Dermis microvascular lymphatic vessel endothelial cell (primary cell): Measurements from ENCODE around the gene TIMD4. TPM values are rescaled to one million over a fixed set of nuclear protein-coding genes. Genes with fewer than 3 reads are reported as not detected.
"Not testable (repeated sequence)": the region's sequence is repeated elsewhere in the genome, so short reads cannot be mapped to it uniquely, and the experiment has no call there.

Experiments
- DNase-seq, 2 donors: peaks; one replicate each; pipeline versions ENCODE4 v3.0.0 to v3.0.0-alpha.2; 2010; ENCODE audit warnings: low read depth in 2 of 2
- total RNA-seq: library from RNA; depleted of rRNA; stranded (reverse); fragments of >200 nt; gene quantifications from 2 replicates; pipeline ENCODE4 v1.2.1, GENCODE V29; 2014

TIMD4 gene
- total RNA-seq: not detected in 2 replicates

DNA sequence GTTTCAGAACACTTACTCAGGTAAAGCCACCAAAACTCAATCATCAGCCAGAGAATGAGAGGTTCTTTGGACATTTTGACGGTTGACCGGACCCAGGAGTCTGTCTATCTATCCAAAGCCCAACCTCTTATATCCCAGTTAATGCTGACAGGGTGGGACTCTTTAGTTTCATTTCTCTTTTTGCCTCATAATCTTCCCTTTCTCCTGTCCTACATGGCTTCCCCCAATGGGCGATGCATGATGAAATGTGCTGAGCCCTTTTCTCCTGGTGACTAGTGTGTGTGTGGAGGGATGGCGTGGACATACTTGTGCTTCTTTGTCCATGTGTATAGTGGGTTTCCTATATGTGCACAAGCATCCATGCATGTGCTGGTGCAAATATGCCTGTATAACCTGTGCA is at the start of gene TIMD4:
TIMD4 (minus strand) TSS at position 102 of the 400 bp plus-strand sequence; CDS start at position 74, 28 bp downstream.
- no peak for DNase-seq

DNA sequence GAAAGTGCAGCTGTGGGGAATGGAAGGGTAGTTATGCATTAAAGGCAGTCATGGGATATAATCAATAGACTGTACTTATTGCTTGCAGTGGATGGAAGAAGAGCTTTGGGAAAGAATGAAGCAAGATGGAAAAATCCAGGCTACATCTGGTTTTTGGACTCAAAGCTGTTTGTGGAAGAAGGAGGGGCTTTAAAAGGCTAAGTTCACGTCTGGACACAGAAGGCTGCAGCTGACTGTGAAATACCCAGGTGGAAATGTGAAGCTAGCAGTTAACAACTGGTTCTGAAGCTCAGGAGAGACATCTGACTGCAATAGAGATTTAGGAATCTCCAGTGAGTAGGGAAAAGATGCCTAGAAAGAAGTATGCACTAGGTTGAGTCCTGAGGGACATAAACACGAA is 43.2 kb upstream of the TIMD4 start:
- DNase-seq: no peak

DNA sequence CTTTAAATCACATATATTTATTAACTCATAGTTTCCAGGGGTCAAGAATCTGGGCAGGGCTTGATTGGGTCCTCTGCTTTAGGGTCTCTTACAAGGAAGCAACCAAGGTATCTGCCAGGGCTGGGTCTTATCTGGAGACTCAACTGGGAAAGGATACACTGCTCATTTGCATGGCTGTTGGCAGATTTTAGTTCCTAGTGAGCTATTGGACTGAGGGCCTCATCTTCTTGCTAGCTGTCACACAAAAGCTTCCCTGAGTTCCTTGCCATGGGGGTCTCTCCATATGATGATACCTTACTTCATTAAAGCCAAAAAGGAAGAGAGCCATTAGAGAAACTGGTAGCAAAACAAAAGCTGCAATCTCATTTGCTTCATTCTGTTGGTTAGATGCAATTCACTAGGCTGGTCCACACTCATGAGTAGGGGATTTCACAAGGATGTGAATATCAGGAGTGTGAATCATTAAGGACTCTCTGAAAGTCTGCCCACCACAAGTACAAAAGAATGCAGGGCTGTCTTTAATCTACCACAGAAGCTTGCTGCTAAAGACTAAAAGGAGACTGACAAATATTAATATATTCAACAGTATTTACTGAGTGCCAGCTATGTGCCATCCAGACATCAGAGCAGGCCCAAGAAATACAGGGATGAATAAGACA is 42.0 kb upstream of the TIMD4 start:
- DNase-seq: no peak

DNA sequence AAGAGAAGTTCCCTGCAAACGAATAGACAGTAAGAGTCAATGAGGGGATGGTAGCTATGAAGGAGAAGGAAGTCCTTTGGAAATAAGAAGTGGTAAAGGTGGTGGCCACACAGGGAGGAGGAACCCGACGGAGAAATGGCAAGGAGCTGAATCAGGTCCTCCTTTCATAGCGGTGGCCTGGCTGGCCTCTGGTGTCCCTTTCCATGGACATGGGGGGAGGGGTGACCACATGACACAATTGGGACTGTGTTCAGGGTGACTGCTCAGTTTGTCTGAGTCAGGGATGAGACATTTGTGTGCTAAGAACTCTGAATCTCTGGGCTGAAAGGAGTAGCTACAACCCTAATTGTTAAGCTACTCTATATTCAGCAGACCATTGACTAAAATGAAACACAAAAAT is 28.7 kb upstream of the TIMD4 start:
- DNase-seq: no peak

DNA sequence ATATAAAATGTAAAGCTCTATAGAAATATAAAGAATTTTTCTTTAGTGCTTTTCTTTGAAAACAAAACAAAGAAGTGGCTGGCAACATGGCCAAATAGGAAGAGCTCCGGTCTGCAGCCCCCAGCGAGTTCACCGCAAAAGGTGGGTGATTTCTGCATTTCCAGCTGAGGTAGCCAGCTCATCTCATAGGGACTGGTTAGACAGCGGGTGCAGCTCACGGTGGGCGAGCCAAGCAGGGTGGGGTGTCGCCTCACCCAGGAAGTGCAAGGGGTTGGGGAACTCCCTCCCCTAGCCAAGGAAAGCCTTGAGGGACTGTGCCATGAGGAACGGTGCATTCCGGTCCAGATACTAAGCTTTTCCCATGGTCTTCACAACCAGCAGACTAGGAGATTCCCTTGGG is 21.0 kb upstream of the TIMD4 start:
- no peak for DNase-seq

DNA sequence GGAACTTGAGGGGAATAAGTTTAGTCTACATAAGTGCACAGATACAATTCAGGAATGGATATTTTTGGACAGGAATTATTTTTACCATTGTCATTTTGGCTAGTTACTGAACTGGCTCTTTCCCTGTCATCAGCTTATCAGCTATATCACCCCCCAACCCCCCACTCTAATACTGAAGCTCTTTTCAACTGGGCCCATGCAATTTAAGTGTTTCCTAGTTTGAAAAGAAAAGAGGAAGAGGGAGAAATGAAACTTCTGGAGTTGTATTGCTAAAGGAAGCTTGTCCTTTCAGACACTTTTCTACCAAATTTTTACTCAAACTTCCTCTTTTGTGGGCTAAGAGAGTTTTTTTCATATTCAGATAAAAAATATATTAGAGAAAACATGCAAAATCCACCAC is 18.5 kb upstream of the TIMD4 start:
- DNase-seq: no peak

DNA sequence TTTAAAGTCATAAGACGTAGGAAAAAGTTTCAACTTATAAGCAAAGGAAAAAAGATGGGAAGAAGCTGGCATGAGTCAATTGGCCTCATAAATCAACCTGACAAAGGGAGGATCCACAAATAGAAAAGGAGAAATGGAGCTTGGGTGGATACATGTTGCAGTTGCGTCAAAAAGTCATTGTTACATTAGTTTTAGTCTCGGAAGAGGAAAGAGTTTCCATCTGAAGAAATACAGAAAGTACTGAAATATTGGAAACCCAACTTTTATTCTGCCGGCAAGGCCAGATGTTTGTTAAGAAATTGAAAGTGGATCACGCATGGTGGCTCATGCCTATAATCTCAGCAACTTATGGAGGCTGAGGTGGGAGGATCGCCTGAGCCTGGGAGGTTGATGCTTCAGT is 11.3 kb upstream of the TIMD4 start:
- no peak for DNase-seq

DNA sequence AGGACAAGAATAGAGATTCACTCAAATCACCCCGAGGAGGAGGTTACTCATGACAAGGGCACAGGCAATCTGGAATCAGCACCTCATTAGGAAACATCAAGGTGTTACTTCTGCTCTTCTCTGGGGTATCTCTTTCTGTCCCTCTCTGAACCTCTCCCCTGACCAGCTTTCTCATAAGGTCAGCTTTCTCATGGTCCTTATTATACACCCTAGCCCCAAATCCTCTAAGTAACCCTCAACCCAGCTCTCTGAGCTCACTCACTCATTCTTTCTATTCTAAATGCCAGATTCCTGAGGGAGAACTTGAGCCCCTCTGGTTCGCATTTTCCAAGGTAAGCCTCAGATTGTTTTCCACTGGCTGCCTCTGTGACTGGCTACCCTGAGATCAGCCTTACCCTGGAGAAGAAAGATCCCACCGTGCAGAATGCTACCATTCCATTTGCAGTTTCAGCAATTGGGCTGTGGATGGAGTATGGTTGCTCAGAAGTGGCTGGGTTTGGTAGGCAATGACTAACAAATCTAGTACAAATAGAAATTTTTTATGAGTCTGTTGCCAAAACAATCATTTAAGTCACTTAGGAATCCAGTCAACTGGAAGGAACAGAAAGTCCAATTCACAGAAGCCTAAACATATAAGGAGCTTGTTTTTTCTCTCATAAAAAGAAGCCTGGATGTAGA is 9.0 kb upstream of the TIMD4 start:
- DNase-seq: no peak

DNA sequence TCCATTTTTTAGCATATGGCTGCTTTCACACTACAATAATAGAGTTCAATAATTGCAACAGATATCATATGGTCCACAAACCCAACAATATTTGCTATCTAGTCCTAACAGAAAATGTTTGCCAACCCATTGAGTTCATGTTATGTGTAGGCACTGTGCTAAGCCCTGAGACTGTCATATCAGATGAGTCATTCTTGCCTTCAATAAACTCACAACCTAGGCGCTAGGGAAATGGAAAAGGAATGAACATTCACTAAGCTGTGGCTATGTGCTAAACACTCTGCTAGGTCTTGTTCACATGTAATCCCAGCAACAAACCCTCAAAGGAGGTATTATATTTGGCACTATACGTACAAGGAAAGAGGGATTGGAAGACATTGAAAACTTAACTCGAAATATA is 8.4 kb upstream of the TIMD4 start:
- DNase-seq: no peak

DNA sequence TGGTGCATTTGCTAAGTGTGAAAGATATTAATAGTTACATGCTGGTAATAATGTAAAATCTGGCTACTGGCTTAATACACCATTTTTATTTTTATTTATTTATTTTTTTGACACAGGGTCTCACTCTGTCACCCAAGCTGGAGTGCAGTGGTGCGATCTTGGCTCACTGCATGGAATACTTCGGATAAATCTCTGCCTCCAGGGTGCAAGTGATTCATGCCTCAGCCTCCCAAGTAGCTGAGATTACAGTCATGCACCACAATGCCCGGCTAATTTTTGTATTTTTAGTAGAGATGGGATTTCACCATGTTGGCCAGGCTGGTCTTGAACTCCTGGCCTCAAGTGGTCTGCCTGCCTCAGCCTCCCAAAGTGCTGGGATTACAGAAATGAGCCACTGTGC is 4.4 kb upstream of the TIMD4 start:
- not testable (repeated sequence) for DNase-seq

DNA sequence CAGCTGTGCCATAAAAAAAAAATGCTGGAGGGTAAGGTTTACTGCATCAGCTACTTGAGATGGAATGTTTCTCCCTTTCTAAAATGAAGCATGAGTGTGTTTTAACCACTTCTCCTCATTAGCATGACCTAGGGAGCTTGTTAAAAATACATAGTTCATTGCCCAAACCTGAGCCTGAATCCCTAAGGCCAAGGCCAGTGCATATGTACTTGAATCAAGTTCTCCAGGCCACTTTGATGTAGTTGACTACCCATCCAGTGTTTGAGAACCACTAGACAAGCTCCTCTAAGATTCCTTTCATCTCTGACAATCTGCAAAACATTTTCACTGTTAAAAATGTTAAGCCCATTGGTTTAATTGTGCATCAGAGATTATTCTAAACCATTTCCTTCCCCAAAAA is 6.7 kb downstream of the TIMD4 start:
- DNase-seq: no peak

DNA sequence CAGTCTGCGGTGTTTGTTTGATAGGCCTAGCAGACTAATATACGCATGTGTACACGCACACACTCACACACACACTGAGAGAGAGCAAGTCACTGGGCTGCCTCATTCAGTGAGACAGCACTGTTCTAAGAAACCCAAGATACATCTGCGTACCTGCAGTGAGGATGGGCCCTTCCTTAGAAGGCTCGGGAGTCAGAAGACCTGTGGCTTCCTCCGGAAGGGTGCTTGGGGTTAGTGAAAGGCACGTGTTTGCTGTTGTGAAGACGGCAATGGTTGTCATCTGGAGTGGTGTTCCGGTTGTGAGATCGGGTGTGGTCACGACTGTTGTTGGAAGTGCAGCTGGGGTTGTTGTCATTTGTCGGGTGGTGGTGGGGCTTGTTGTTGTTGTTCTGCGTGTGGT is 11.7 kb downstream of the TIMD4 start:
- no peak for DNase-seq

DNA sequence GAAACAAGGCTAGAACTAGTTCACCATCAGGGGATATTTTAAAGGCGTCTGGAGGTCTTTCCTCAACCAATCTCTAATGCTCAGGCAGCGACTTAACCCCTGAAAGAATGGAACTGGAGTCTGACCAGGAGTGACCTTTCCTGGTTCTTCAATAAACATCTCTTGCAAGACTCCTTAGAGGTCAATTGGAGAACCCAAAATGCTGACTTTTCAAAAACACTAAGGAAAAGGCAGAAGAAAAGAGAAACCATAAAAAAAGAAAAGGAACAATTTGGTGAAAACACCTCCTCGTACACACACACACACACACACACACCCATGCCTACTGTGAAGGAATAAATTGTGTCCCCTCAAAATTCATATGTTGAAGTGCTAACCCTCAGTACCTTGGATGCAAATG is 12.3 kb downstream of the TIMD4 start:
- no peak for DNase-seq

DNA sequence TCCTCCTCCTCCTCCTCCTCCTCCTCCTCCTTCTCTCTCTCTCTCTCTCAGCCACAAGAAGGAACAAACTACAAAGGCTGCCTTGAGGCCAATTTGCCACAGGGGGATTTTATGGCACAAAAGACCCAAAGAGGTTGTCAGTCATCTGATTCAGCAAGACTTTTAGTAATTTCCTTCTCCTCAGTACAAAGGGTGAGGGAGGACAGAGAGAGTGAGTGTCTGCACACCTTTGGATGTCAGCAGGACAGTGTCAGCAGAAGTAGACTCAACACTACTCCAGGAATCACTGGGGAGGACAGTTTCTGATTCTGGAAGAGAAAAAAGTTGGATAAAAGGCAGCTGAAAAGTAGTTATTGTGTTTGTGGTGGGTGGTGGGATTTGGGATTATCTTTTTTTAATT is 13.6 kb downstream of the TIMD4 start:
- DNase-seq: no peak

DNA sequence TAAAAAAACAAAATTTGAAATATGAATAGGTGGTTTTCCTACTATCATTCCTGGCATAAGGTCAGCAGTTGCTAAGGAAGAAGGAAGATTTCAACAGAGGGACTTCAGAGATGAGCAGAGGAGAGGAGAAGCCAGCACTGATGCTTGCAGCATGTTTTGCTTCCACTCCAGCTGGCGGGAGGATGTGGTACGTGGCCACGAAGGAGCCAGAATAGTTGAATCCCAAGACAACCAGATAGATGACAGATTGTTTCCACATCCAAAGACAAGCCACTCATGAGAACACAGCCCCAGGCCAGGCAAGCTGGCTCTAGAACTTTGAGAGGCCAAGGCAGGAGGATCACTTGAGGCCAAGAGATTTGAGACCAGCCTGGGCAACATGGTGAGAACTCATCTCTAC is 15.1 kb downstream of the TIMD4 start:
- no peak for DNase-seq

DNA sequence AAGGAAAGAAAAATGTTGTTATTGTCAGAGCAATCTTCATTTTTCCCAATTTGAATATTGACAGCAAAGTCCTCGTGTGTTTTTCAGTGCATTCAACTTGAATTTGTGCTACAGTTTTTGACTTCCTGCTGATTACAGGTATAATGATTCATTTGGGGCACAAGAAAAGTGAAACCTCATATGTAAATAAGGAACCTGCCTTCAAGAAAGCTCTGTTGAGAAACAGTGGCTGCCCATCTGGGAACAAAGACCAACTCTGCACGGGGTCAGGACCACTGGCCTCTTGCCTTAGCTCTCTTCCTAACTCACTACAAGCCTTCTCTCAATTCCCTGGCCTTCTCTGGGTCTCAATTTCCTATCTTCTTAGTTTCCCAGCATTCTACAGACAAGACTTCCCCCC is 21.0 kb downstream of the TIMD4 start:
- no peak for DNase-seq

DNA sequence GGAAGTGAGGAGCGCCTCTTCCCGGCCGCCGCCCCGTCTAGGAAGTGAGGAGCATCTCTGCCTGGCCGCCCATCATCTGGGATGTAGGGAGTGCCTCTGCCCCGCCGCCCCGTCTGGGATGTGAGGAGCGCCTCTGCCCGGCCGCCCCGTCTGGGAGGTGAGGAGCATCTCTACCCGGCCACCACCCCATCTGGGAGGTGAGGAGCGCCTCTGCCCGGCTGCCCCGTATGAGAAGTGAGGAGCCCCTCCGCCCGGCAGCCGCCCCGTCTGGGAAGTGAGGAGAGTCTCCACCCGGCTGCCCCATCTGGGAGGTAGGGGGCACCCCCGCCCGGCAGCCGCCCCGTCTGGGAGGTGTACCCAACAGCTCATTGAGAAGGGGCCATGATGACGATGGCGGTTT is 22.6 kb downstream of the TIMD4 start:
- not testable (repeated sequence) for DNase-seq

DNA sequence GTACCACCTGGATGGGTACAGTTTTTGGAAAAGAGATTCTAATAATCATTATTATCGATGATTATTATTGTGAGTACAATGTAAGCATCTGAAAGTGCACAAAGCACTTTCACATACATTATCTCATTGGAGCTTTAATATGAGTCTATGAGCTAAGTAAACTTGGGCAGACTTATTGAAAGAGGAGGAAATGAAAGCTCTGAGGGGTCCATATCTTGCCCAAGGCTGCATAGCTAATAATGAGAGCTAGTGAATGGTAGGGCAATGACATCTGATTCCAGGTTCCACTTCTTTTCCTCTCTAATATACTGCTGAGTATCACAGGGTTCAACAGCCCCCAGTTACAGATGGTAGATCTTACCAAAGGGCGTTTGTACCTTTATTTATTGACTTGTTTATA is 26.1 kb downstream of the TIMD4 start:
- no peak for DNase-seq

DNA sequence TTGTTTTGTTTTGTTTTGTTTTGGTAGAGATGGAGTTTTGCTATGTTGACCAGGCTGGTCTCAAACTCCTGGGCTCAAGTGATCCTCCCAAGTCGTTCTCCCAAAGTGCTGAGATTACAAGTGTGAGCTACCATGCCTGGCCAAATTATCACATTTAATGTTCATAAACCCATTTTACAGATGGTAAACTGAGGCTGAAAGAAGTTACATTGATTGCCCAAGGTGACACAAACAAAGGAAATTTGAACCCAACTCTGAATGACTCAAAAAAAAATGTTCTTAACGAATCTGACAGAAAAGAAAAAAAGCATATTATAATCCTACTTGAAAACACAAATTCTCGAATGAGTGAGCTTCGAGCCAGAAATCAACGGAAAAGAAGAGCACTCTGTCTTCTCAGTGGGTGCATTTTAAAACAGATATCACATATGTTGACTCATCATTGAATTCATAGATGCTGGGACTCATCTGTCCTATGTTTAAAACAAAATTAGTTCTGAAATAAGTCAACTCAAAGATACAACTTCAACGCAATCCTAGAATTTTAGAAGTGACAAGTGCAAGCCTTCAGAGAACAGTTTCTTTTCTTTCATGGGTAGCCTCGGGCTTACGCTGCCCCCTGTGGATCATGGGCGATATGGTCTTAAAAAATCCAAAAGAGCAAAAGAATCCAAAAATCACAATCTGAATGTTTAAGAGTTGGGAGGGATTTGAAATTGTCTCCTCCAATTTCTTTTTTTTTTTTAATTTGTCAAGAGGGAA is 28.4 kb downstream of the TIMD4 start:
- DNase-seq: no peak

DNA sequence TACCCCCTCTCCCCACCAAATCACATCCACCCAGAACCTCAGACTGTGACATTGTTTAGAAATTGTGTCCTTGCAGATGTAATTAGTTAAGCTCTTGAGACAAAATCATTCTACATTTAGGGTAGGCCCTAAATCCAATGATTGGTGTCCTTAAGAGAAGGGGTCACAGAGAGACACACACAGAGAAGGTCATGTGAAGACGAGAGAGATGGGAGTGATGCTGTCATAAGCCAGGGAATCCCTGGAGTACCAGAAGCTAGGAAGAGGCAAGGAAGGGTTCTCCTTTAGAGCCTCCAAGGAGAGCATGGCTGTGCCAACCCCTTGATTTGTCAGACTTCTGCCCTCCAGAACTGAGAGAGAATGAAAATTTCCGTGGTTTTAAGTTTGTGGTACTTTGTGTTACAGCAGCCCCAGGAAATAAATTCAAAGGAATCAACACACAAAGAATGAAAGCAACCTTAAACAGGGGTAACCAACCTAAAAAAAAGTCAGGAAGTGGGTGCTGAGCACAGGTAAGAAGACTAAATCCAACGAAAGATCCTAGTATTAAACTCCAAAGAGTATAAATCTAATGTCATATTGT is 33.6 kb downstream of the TIMD4 start:
- no peak for DNase-seq

DNA sequence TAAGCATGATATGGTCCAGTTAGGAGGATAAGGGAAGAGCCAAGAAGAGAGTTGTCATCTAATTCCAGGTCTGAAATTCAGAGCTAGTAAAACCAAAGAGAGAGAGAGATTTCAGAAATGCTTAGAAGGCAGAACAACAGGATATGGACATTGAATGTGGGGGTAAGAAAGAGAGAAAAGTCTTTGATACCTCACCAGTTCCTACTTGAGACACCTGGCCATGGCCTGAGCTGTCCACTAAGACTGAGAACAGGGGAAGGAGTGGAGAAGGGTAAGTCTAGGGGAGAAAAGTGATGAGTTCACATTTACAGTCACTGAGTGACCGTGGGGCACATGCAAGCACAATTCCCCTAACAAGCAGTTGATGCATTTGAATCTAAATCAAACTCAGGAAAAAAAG is 35.5 kb downstream of the TIMD4 start:
- DNase-seq: no peak

DNA sequence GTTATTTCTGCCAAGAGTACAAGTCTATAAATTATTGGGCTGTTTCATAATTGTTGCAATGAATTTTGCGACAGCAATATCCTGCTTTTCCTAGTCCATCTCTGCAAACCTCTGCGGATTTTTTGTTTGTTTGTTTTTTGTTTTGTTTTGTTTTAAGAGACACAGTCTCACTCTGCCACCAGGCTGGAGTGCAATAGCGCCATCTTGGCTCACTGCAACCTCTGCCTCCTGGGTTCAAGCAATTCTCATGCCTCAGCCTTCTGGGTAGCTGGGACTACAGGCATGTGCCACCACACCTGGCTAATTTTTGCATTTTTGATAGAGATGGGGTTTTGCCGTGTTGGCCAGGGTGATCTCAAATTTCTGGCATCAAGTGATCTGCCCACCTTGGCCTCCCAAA is 37.3 kb downstream of the TIMD4 start:
- DNase-seq: not testable (repeated sequence)
